ENCODE measurements around the gene KANSL2. TPM values are rescaled to one million over a fixed set of nuclear protein-coding genes. Genes with fewer than 3 reads are reported as not detected.

The KANSL2 gene
- total and polyA plus RNA-seq, 2 of the 13 experiments (the other 11 are each of a cell fraction or from before 2014, with no cell fraction given) = 24.1 to 41.3 TPM

DNA sequence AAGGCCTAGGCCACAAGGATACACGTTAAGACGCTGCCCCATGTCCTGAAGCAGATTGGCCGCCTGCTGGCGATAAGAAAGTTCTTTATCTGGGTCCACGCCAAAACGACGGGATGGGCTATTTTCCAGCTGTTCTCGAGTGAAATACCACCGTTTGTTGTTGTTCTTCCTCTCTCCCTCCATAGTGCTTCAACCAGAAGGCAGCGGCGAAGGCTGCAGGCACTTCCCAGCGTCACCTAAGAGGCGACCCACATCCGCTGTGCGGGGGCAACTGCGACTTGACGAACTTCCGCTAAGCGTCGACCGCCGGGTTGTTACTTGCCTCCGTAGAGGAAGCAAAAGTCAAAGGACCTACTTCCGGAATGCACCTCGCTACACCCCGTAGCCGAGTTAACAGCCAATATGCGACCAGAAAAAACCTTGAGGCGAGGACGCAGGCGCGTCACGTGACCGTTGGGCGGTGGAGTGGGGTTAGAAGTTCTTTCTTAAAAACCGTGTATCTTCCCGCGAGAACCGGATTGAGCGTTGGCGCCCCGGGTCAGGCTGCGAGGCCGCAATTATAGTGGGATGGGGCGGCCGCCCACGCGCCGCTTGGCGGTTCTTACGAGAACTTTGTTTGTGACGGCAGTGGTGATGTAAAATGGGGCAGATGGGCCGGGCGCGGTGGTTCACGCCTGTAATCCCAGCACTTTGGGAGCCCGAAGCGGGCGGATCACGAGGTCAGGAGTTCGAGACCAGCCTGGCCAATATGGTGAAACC is 34.6 kb upstream of the KANSL2 start, which contains the start of gene CCNT1 (continued):
- TF ChIP-seq, protein P1, sequence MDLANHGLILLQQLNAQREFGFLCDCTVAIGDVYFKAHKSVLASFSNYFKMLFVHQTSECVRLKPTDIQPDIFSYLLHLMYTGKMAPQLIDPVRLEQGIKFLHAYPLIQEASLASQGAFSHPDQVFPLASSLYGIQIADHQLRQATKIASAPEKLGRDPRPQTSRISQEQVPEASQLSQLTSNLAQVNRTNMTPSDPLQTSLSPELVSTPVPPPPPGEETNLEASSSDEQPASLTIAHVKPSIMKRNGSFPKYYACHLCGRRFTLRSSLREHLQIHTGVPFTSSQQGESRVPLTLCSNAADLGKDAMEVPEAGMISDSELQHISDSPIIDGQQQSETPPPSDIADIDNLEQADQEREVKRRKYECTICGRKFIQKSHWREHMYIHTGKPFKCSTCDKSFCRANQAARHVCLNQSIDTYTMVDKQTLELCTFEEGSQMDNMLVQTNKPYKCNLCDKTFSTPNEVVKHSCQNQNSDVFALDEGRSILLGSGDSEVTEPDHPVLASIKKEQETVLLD (CRISPR knock-in tag; IDR thresholded peaks at IDR 0.05; ENCODE audit: low read depth) = peak; percentile 86
- TF ChIP-seq, protein P2, sequence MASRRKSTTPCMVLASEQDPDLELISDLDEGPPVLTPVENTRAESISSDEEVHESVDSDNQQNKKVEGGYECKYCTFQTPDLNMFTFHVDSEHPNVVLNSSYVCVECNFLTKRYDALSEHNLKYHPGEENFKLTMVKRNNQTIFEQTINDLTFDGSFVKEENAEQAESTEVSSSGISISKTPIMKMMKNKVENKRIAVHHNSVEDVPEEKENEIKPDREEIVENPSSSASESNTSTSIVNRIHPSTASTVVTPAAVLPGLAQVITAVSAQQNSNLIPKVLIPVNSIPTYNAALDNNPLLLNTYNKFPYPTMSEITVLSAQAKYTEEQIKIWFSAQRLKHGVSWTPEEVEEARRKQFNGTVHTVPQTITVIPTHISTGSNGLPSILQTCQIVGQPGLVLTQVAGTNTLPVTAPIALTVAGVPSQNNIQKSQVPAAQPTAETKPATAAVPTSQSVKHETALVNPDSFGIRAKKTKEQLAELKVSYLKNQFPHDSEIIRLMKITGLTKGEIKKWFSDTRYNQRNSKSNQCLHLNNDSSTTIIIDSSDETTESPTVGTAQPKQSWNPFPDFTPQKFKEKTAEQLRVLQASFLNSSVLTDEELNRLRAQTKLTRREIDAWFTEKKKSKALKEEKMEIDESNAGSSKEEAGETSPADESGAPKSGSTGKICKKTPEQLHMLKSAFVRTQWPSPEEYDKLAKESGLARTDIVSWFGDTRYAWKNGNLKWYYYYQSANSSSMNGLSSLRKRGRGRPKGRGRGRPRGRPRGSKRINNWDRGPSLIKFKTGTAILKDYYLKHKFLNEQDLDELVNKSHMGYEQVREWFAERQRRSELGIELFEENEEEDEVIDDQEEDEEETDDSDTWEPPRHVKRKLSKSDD (CRISPR knock-in tag; IDR thresholded peaks at IDR 0.05; ENCODE audit: low read depth) = peak; percentile 88
- TF ChIP-seq NONO (IDR thresholded peaks at IDR 0.05) = no peak
- peak; percentile 84 for TF ChIP-seq NONO (CRISPR knock-in tag; conservative IDR thresholded peaks at IDR 0.05)
- 0 out of 2 replicates have a peak, but pooled peaks have one; percentile 20 for TF ChIP-seq ZNF251 (CRISPR knock-in tag; IDR thresholded peaks at IDR 0.05)
- TF ChIP-seq, protein P3, sequence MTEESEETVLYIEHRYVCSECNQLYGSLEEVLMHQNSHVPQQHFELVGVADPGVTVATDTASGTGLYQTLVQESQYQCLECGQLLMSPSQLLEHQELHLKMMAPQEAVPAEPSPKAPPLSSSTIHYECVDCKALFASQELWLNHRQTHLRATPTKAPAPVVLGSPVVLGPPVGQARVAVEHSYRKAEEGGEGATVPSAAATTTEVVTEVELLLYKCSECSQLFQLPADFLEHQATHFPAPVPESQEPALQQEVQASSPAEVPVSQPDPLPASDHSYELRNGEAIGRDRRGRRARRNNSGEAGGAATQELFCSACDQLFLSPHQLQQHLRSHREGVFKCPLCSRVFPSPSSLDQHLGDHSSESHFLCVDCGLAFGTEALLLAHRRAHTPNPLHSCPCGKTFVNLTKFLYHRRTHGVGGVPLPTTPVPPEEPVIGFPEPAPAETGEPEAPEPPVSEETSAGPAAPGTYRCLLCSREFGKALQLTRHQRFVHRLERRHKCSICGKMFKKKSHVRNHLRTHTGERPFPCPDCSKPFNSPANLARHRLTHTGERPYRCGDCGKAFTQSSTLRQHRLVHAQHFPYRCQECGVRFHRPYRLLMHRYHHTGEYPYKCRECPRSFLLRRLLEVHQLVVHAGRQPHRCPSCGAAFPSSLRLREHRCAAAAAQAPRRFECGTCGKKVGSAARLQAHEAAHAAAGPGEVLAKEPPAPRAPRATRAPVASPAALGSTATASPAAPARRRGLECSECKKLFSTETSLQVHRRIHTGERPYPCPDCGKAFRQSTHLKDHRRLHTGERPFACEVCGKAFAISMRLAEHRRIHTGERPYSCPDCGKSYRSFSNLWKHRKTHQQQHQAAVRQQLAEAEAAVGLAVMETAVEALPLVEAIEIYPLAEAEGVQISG (CRISPR knock-in tag; IDR thresholded peaks at IDR 0.05) = peak; percentile 93
- no peak for TF ChIP-seq FOXA1 (IDR thresholded peaks at IDR 0.05)
- TF ChIP-seq FOXA1 (CRISPR knock-in tag; IDR thresholded peaks at IDR 0.05) = peak; percentile 56
- no peak for TF ChIP-seq ZNF3 (CRISPR knock-in tag; IDR thresholded peaks at IDR 0.05)
- TF ChIP-seq, protein P4, sequence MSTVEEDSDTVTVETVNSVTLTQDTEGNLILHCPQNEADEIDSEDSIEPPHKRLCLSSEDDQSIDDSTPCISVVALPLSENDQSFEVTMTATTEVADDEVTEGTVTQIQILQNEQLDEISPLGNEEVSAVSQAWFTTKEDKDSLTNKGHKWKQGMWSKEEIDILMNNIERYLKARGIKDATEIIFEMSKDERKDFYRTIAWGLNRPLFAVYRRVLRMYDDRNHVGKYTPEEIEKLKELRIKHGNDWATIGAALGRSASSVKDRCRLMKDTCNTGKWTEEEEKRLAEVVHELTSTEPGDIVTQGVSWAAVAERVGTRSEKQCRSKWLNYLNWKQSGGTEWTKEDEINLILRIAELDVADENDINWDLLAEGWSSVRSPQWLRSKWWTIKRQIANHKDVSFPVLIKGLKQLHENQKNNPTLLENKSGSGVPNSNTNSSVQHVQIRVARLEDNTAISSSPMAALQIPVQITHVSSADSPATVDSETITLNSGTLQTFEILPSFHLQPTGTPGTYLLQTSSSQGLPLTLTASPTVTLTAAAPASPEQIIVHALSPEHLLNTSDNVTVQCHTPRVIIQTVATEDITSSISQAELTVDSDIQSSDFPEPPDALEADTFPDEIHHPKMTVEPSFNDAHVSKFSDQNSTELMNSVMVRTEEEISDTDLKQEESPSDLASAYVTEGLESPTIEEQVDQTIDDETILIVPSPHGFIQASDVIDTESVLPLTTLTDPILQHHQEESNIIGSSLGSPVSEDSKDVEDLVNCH (CRISPR knock-in tag; IDR thresholded peaks at IDR 0.05) = 0 out of 2 replicates have a peak, but pooled peaks have one; percentile 31
- TF ChIP-seq, protein P5, sequence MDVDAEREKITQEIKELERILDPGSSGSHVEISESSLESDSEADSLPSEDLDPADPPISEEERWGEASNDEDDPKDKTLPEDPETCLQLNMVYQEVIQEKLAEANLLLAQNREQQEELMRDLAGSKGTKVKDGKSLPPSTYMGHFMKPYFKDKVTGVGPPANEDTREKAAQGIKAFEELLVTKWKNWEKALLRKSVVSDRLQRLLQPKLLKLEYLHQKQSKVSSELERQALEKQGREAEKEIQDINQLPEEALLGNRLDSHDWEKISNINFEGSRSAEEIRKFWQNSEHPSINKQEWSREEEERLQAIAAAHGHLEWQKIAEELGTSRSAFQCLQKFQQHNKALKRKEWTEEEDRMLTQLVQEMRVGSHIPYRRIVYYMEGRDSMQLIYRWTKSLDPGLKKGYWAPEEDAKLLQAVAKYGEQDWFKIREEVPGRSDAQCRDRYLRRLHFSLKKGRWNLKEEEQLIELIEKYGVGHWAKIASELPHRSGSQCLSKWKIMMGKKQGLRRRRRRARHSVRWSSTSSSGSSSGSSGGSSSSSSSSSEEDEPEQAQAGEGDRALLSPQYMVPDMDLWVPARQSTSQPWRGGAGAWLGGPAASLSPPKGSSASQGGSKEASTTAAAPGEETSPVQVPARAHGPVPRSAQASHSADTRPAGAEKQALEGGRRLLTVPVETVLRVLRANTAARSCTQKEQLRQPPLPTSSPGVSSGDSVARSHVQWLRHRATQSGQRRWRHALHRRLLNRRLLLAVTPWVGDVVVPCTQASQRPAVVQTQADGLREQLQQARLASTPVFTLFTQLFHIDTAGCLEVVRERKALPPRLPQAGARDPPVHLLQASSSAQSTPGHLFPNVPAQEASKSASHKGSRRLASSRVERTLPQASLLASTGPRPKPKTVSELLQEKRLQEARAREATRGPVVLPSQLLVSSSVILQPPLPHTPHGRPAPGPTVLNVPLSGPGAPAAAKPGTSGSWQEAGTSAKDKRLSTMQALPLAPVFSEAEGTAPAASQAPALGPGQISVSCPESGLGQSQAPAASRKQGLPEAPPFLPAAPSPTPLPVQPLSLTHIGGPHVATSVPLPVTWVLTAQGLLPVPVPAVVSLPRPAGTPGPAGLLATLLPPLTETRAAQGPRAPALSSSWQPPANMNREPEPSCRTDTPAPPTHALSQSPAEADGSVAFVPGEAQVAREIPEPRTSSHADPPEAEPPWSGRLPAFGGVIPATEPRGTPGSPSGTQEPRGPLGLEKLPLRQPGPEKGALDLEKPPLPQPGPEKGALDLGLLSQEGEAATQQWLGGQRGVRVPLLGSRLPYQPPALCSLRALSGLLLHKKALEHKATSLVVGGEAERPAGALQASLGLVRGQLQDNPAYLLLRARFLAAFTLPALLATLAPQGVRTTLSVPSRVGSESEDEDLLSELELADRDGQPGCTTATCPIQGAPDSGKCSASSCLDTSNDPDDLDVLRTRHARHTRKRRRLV (CRISPR knock-in tag; IDR thresholded peaks at IDR 0.05) = peak; percentile 86
